ENCODE results near the gene EID1. TPM values are rescaled to one million over a fixed set of nuclear protein-coding genes. Genes with fewer than 3 reads are reported as not detected.

Gene EID1
- total and polyA plus RNA-seq, 2 donors (not counting 3 experiments of a cell fraction or from before 2014, with no cell fraction given), result 146 to 155 TPM

- Histone ChIP-seq H3K4me2 (ENCODE audit: insufficient read depth, low read length) (no peak overlapping the region), H3K4me3 (replicated peaks in 1 of 3; ENCODE audit: insufficient read depth in 1 of 3, low read depth in 1 of 3, low read length in 3 of 3) (no peak overlapping the region), H3K27ac (ENCODE audit: insufficient read depth, low read depth, low read length) (no peak overlapping the region), H3K9ac (replicated peaks; ENCODE audit: extremely low read depth, insufficient read depth, low read length) (no peak overlapping the region), H3K9me1 (replicated peaks; ENCODE audit: control insufficient read depth, extremely low read depth, insufficient read depth, low read length) (no peaks in the 10 kb centered on the region), H2AFZ (ENCODE audit: low read depth, low read length) (no peak overlapping the region), H3K4me1 (ENCODE audit: control insufficient read depth, extremely low read depth, insufficient read depth, low read length) (no peaks in the 10 kb centered on the region), H3K27me3 (ENCODE audit: control insufficient read depth in 2 of 2, insufficient read depth in 2 of 2, low read length in 2 of 2) (peaks cover 7 to 8% of the 10 kb centered on the region in 2 experiments), H3K79me2 (ENCODE audit: control insufficient read depth, insufficient read depth, low read length) (no peaks in the 10 kb centered on the region), H3K9me3 (replicated peaks; ENCODE audit: control insufficient read depth, insufficient read depth, low read length) (no peaks in the 10 kb centered on the region), H3K36me3 (ENCODE audit: control insufficient read depth in 2 of 2, extremely low read depth in 1 of 2, insufficient read depth in 2 of 2, low read length in 2 of 2) (no peaks in the 10 kb centered on the region), H4K20me1 (replicated peaks; ENCODE audit: control insufficient read depth, extremely low read depth, insufficient read depth, low read length) (no peaks in the 10 kb centered on the region)
- ChIA-PET POLR2A (no interaction called here), CTCF (no interaction called here)
- no peak for TF ChIP-seq EZH2 (IDR thresholded peaks at IDR 0.05; ENCODE audit: borderline replicate concordance, low read depth, low read length, severe bottlenecking)
- no peak for TF ChIP-seq FOS (IDR thresholded peaks at IDR 0.05; ENCODE audit: borderline replicate concordance, insufficient read depth, low read length)
- no peak for TF ChIP-seq MAX (IDR thresholded peaks at IDR 0.05; ENCODE audit: insufficient read depth, insufficient read length)
- TF ChIP-seq GATA2 (IDR thresholded peaks at IDR 0.05; ENCODE audit: insufficient read depth, insufficient read length, low read depth, low read length), result no peak
- TF ChIP-seq, protein P1, sequence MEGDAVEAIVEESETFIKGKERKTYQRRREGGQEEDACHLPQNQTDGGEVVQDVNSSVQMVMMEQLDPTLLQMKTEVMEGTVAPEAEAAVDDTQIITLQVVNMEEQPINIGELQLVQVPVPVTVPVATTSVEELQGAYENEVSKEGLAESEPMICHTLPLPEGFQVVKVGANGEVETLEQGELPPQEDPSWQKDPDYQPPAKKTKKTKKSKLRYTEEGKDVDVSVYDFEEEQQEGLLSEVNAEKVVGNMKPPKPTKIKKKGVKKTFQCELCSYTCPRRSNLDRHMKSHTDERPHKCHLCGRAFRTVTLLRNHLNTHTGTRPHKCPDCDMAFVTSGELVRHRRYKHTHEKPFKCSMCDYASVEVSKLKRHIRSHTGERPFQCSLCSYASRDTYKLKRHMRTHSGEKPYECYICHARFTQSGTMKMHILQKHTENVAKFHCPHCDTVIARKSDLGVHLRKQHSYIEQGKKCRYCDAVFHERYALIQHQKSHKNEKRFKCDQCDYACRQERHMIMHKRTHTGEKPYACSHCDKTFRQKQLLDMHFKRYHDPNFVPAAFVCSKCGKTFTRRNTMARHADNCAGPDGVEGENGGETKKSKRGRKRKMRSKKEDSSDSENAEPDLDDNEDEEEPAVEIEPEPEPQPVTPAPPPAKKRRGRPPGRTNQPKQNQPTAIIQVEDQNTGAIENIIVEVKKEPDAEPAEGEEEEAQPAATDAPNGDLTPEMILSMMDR (IDR thresholded peaks at IDR 0.05; ENCODE audit: extremely low read depth in 1 of 2, insufficient read depth in 1 of 2, low read depth in 1 of 2, low read length in 2 of 2), result no peak
- TF ChIP-seq POLR2A (IDR thresholded peaks at IDR 0.05; ENCODE audit: low read depth, low read length), result no peak
- TF ChIP-seq POLR2AphosphoS5 (IDR thresholded peaks at IDR 0.05; ENCODE audit: insufficient read depth, low read depth, low read length), result no peak
- TF ChIP-seq JUN (IDR thresholded peaks at IDR 0.05; ENCODE audit: borderline replicate concordance, insufficient read depth, insufficient read length, low read depth), result no peak
- TF ChIP-seq MYC (IDR thresholded peaks at IDR 0.05; ENCODE audit: low read depth, low read length), result no peak
- dilution Hi-C loops (cut with MboI; ENCODE audit: extremely low pct_ligation_motif_present, low sequenced_read_pairs), result no loop called here
- intact Hi-C loops (cut with micrococcal nuclease), result no loop called here
- BruUV-seq (replicated peaks), result no TSS peak
- DNase-seq (ENCODE audit: low read depth, low spot score), result no peak
- FAIRE-seq, result no peak
Measured at GRCh38 chr15:48915861-48916260, 37.9 kb downstream of the EID1 start.
